T1000 (cell line): ENCODE measurements around the gene EPHA8.

Experiments
- DNase-seq: peaks from one replicate; lab custom pipeline; 2025; ENCODE audit warnings: mixed read lengths; lab: John Stamatoyannopoulos, UW

Gene EPHA8

GRCh38 chr1:22567197-22567596 lies 3.9 kb downstream of the EPHA8 start:
- no peak for DNase-seq

- no peak for DNase-seq
Measured at GRCh38 chr1:22567994-22568393, 4.7 kb downstream of the EPHA8 start.

- no peak for DNase-seq
Measured at GRCh38 chr1:22569269-22569668, 6.0 kb downstream of the EPHA8 start.

GRCh38 chr1:22570140-22570909 lies 7.0 kb downstream of the EPHA8 start:
- no peak for DNase-seq

- no peak for DNase-seq
Measured at GRCh38 chr1:22572818-22573217, 9.5 kb downstream of the EPHA8 start.

- no peak for DNase-seq
Measured at GRCh38 chr1:22573237-22573636, 9.9 kb downstream of the EPHA8 start.

- DNase-seq, result no peak
Measured at GRCh38 chr1:22575532-22576149, 12.4 kb downstream of the EPHA8 start.

- DNase-seq, result no peak
Measured at GRCh38 chr1:22576150-22576544, 12.9 kb downstream of the EPHA8 start.

GRCh38 chr1:22576617-22577016 lies 13.3 kb downstream of the EPHA8 start:
- no peak for DNase-seq

- no peak for DNase-seq
Measured at GRCh38 chr1:22578732-22579361, 15.6 kb downstream of the EPHA8 start.

GRCh38 chr1:22579541-22580155 lies 16.4 kb downstream of the EPHA8 start:
- no peak for DNase-seq

- no peak for DNase-seq
Measured at GRCh38 chr1:22582661-22583635, 19.7 kb downstream of the EPHA8 start.

- DNase-seq, result no peak
Measured at GRCh38 chr1:22584001-22584562, 20.8 kb downstream of the EPHA8 start.

GRCh38 chr1:22584970-22585369 lies 21.7 kb downstream of the EPHA8 start:
- DNase-seq, result no peak

GRCh38 chr1:22585471-22585870 lies 22.2 kb downstream of the EPHA8 start:
- no peak for DNase-seq

GRCh38 chr1:22586356-22587130 lies 23.3 kb downstream of the EPHA8 start:
- no peak for DNase-seq

GRCh38 chr1:22587247-22587646 lies 24.0 kb downstream of the EPHA8 start:
- DNase-seq, result no peak

GRCh38 chr1:22588899-22589422 lies 25.7 kb downstream of the EPHA8 start:
- no peak for DNase-seq

GRCh38 chr1:22591576-22591975 lies 28.3 kb downstream of the EPHA8 start:
- no peak for DNase-seq

- DNase-seq, result no peak
Measured at GRCh38 chr1:22592051-22592450, 28.8 kb downstream of the EPHA8 start.
